ENCODE data around the gene MEX3C.

The MEX3C gene

DNA sequence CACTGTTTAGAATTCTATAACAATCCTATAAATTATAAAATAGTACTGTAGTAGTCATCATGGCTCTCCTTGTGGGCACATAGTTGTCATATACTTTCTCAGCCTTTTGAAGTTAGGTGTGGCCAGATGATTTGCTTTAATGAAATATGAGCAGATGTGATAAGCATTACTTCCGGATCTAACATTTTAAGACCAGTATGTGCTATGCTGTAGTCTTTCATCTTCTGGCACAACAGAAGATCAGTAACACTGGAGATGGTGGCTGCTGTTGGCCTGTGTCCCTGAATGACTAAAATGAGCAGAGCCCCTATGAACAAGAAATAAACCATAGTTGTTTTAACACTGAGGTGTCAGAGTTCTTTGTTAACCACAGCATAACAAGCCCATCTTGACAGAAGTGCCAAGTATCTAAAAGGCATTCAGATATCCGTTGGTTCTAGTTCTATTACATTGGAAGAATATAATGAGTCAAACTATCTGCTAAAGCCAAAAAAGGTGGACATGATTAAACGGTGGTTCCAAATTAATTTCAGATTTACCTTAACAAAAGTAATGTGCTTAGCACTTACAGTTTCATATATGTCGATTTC, 6.3 kb downstream of the MEX3C start:
- DNase-seq = no peak

DNA sequence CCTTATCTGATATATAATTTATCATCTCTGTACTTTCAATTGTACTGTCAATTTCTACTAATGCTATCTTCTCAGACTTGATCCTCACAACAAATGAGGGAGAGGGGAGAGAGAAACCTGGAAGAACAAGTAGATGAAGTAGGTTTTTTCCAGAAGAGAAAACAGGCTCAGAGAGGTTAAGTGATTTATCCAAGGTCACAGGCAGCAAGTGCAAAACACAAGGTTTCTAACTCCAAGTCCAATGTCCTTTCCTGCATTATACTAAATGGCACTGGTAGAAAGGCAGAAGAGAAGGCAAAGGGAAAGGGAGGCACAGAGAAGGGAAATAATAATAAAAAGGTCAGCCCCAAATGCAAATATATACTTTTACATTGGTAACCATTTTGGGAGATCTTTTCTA, 7.5 kb downstream of the MEX3C start:
- no peak for DNase-seq

DNA sequence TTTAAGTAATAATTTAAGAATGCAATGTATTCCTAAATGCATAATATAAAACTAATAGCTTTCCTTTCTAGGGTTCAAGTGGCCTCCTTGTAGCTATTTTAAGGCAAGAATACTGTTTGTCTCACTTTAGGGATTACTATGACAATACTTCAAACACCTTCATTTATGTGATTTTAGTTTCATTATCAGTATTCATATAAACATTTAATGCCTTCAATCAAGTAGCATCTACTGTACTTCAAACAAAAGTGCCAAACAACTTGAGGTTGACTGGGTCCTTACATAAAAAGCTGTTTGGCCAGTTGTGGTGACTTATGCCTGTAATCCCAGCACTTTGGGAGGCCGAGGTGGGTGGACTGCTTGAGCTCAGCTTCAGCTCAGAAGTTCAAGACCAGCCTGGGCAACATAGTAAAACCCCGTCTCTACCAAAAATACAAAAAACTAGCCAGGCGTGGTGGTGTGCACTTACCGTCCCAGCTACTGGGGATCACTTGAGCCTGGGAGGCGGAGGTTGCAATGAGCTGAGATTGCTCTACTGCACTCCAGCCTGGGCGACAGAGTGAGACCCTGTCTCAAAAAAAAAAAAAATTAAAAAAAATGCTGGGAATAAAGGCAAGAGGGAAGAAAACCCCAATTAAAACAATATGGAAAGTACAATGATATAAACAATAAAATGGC, 9.3 kb downstream of the MEX3C start:
- DNase-seq = no peak

DNA sequence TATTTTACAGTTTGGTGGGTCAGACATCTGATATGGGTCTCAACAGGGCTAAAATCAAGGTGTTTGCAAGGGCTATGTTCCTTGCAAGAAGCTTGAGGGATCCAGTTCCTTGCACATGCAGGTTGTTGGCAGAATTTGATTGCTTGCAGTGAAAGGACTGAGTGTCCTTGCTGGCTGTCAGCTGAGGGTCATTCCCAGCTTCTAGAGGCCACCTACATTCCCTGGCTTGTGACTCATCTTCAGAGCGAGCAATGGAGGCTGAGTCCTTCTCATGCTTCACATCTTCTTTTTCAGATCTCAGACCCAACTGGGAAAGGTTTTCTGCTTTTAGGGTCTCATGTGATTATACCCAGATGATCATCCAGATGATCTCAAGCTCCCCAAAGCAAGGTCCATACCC, 12.4 kb downstream of the MEX3C start:
- no peak for DNase-seq

DNA sequence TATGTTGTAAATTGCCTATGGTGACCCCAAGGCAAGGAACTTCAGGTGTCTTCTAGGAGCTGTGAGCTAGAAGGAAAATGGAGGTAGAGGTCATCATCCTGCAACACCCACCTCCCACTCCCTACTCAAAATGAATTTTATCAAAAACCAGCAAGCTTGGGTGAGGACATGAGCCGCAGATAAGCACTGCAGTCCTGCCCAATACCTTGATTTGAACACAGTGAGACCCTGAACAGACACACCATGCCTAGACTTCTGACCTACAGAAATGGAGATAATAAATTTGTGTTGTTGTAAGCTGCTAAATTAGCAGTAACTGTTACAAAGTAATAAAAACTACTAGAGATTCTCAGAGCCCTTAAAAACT, 13.4 kb downstream of the MEX3C start:
- no peak for DNase-seq

DNA sequence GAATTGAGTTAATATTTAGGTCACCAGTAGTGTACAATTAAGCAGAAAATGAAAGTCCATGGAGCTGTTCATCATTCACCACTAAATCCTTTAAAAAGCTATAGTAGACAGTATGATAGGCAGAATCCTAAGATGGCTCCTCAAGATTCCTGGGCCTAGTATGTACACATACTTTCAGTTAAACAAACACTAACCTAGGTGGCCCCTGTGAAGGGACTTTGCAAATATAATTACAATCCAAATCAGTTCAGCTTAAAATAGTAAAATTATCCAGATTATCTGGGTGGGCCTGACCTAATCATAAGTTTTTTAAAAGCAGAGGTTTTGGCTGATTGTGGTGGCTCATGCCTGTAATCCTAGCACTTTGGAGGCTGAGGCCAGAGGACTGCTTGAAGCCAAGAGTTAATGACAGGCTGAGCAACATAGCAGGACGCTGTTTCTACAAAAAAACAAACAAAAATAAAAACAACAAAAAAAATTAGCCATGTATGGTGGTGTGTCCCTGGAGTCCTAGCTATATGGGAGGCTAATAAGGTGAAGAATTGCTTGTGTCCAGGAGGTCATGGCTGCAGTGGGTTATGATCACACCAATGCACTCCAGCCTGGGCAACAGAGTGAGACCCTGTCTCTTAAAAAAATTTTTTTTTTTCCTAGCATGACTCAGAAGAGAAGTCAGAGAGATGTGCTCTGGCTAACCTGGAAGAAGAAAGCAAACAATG, 13.9 kb downstream of the MEX3C start:
- no peak for DNase-seq

DNA sequence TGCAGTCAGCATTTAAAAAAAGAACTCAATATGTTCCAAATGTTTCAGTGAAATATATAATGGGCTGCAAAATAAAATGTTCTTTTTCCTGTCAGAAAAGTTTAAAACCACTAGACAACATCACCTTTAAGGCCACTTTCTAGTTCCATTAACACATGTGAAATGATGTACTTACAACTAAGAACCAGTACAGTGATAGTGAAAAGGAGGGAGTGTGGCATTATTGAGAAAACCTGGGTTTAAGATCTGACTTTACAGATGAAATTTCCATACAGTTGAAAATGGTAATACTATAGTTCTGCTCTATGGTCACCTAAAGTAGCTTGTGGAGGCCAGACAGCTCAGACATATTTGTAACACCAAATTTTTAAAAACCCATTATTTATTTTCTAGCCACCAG, 14.7 kb downstream of the MEX3C start:
- no peak for DNase-seq

DNA sequence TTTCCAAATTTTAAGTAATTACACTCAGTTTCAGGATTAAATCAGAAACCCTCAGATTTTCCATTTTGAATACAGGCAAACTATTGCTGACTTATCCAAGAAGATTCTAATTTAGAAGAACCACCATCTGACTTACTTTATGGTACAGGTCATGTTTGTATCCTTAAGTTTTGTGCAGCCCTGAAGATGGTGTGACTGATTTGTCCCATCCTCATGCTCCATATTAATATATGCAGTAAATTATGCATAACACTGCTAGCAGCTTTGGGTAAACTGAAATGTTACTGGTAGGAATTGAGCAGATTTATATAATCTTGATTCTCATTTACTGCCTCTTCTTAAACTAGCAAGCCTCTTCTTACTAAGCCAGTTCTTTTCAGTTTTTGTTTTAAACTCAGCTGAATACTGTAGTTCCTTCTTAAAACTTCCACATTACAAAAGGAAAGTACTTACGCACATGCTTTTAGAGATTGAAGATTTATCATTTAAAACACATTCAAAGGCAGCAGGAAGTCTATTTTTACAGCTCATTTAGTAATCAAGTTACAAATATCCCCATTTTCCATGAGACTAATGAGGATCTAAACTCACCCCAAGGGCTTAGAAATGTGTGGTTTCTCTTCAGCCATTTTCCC, 25.7 kb downstream of the MEX3C start:
- DNase-seq = no peak

DNA sequence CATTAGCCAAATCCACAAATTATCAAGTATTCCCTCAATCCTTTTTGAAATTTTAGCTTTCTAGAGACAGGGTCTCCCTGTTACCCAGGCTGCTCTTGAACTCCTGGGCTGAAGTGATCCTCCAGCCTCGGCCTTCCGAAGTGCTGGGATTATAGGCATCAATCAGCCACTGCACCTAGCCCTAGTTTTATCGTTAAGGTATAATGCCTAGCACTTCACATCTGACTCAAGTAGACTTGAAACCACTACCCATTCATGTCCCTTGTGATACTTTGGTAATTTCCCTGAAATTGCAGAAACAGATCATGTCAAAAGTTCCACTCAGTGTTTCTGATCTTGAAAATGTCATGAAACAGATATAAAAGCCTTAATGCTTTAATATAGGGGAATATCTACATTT, 26.3 kb downstream of the MEX3C start:
- DNase-seq = no peak

DNA sequence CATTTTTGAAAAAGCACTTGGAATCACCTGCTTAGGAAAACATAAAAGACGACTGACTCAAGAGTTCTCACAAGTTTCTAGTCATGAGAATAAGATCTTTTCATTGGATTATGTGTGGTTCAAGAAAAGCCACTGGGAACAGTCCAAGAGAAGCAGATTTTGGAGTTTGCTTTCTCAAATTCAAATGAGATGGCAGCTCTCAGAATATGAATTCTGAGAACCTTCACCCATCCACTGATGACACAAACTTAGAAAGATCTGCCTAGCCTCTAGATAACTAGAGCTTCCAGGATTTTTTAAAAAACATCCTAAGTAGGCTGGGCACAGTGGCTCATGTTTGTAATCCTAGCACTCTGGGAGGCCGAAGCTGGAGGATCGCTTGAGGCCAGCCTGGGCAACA, 26.8 kb downstream of the MEX3C start:
- DNase-seq = no peak

DNA sequence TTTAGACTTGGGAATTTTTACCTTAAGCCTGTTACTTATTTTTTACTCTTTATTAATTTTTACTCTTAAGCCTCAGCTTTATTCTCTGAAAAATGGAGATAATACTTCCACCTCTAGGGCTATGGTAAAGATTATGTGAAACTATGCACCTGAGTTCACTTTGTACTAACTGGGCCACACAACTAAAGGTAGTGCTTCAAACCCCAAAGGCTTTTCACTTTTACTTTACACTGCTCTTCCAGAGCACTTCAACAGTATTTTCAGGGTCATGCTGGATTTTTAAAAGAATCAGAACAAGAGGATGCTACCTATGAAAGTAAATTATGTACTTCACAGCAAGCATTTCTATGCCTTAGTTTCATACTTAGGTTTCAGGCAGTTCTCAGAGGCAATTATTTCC, 27.8 kb downstream of the MEX3C start:
- DNase-seq = no peak

DNA sequence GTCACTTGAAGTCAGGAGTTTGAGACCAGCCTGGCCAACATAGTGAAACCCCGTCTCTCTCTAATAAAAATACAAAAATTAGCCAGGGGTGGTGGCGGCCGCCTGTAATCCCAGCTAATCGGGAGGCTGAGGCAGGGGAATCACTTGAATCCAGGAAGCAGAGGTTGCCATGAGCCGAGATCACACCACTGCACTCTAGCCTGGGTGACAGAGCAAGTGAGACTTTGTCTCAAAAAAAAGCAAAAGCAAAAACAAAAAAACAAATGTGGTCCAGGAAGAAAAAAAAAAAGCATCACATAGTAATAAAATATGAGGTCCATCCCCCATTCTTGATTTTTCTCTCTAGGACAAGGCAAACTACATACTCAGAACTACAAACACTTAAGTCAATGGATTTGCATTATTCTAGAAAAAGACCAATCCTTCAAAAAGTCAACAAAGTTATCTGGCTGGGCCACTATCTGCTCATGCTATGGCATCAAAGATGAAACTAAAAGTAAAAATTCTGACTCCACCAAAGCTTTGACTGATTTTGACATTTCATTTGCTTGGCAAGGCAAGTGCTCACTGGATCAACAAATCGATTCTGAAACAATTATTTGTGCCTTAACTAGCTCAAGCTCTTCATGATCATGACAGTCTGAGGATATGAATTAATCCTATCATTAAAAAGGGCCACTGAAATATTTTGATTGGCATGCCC, 28.4 kb downstream of the MEX3C start:
- DNase-seq = no peak

DNA sequence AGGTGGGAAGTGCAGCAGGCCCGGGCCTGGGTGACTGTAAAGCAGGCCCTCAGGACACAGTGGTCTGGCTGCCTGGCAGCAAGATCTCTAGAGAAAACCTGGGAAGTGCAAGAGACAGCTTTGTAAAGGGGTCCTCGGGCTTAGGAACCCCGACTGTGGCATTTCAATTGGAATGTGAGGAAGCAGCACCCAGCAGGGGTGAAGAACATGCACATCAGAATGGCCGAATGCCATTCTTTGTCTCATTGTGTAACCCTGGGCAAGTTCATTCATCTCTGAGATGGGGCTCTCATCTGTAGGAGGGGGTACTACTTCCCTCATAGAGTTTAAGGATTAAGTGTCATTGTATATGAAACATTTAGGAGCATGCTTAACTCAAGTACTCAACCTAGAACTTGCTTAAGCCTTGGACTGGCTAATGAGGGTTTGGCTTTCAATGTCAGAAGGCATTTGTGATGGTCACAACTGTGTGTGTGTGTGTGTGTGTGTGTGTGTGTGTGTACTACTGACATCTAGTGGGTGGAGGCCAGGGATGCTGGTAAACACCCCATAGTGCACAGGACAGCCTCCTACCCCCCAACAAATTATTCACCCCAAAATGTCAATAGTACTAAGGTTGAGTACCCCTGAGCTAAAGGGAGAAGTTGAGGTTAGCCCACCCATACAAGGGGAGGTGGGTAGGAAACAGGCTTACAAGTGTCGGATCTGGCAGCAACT, 29.3 kb downstream of the MEX3C start:
- no peak for DNase-seq

DNA sequence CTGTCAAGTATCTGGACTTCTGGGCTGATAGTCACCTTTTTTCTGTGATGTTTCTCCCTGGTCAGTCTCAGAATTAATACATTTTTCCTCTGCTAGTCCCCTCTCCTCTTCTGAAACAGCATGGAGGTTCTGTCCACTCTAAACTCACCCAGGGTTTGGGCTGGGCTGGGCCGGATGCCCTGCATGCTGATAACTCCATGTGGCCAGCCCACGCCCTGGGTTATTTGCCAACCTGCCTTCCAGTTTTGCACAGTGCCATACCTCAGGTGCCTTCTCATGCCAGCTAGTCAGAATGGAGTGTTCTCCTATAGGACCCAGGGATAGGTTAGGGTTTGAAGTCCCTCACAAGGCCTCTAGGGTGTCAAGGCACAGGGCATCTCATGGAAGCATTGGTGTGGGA, 32.2 kb downstream of the MEX3C start:
- no peak for DNase-seq

DNA sequence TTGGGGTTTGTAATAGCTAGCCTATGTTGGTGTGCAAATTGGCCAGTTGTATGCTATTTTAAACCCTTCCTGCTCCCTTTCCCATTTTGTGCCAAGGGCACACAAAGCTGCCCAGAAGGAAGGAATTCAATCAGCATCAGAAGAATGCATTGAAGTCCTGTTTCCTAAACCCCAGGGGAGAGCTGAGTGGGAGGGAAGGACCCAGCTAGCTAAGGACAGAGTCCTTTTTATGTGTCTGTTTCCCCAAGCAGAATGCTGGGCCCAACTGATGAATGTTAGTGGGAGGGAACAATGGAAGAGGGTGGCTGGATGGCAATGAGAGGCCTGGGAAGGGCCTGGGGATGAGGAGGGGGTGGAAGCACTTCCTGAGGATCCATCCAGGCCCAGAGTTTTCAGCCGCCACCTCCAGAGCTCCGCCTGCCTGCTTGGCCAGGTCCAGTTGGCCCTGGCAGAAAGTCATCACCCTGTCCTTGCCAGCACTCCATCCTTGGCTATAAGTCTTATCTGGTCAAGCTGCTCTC, 32.7 kb downstream of the MEX3C start:
- no peak for DNase-seq

DNA sequence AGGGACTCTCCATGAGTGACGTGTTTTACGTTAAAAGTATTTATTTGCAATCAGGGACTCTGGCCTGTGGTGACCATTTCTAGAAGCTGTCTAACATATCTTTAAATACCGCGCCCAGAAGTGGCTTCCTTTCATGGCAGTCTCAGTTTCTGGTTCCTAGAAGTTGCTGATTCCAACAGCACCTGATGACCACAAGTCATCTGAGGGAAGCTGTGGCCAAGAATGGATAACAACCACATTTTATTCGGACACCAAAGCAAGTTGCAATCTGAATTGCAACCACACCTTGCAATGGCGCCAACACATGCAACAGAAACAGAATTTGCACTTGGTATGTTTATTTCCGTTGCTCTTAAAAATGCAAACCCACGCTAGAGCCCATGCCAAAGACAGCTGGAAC, 33.1 kb downstream of the MEX3C start:
- DNase-seq = no peak

DNA sequence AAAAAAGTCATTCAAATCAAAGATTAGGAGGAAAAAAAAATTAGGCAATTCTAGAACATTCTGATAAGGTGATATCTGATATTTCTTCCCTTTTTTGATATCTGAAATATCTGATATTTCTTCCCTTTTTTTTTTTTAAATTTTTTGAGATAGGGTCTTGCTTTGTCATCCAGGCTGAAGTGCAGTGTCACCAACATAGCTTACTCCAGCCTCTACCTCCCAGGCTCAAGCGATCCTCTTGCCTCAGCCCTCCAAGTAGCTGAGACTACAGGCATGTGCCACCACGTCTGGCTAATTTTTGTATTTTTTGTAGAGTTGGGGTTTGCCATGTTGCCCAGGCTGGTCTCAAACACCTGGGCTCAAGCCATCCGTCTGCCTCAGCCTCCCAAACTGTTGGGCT, 33.9 kb downstream of the MEX3C start:
- DNase-seq = no peak

DNA sequence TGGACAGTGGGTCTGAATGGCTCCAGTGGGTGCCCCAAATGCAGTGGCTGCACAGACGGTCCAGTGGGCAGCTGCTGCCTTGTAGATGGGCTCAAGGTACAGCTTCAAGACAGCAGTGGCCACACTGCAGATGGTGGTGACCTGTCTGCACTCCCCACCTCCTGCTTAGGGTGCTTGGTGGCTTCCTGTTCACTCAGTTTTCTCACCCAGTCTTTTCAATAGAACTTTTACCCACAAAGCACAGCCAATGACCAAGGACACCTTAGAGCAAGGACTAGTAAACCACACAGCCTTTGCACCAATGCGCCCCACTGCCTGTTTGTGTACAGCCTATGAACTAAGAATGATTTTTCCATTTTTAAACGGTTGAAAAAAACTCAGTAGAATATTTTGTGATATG, 34.9 kb downstream of the MEX3C start:
- DNase-seq = no peak

DNA sequence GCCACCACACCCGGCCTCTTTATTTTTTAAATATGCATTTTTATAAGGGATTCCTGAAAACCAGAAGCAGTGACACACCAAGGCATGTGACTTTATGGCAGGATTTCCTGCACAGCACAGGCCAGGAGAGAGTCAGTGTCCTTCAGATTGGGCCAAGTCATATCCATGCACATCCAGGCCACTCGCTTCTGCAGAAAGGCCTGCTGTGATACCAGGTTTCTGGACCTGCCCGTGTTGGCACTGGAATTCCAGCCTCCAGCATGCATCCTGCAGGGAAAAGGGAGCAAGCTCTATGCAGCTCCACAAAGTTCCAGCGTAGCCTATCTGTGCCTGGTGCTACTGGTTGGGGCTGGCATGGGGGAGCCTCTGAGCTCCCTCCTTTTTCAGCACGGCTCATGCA, 36.8 kb downstream of the MEX3C start:
- DNase-seq = no peak

DNA sequence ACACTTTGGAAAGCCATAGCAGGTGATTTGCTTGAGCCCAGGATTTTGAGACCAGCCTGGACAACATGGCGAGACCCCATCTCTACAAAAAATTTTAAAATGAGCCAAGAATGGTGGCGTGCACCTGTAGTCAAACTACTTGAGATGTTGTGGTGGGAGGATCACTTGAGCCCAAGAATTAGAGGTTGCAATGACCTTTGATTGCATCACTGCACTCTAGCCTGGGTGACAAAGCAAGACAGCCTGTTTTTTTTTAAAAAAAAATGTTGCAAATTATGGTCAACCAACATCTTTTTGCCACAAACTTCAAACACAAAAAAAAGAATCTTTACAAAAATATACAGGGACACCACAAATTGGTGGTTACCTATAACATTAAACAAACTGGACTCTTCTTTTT, 40.3 kb downstream of the MEX3C start:
- no peak for DNase-seq

DNA sequence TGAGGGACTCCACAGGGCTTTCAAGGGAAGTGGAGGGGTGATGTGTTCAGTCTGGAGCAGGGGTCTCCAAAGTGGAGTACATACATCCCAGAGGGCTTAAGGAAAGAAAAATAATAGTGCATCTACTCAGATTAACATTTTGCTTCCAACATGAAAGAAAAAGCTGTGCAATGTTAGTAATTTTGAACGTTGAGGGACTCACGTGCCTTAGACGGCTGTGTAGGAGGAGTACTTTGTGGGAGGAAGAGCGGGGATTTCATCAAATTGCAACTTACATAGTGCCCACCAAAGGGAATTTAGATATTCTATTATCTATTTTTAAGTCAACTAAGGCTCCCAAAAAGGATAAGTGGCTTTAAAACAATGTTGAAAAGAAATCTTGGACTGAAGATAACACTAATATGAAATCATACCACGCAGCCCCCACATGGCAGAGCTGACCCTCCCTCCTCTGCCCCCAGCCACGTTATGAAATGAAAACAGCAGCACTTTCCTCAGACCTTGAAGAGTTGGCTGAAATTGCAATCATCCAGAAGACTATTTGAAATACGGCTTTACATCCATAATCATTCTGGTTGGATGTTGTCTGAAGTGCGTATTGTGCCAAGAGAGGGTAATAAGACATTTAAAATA, 42.9 kb downstream of the MEX3C start:
- DNase-seq = no peak
